GM21360 (cell line): ENCODE measurements around the gene FBXL15.
A peak's percentile ranks its signal among the peaks of the same experiment; 100 is the strongest.

ENCODE experiments used
- ATAC-seq: cut with Tn5 transposase; IDR thresholded peaks from one replicate; pipeline ENCODE4 v1.9.1; 2021; ENCODE audit warnings: mild to moderate bottlenecking, moderate library complexity; ENCODE audit not compliant: unreplicated experiment

Gene FBXL15

DNA sequence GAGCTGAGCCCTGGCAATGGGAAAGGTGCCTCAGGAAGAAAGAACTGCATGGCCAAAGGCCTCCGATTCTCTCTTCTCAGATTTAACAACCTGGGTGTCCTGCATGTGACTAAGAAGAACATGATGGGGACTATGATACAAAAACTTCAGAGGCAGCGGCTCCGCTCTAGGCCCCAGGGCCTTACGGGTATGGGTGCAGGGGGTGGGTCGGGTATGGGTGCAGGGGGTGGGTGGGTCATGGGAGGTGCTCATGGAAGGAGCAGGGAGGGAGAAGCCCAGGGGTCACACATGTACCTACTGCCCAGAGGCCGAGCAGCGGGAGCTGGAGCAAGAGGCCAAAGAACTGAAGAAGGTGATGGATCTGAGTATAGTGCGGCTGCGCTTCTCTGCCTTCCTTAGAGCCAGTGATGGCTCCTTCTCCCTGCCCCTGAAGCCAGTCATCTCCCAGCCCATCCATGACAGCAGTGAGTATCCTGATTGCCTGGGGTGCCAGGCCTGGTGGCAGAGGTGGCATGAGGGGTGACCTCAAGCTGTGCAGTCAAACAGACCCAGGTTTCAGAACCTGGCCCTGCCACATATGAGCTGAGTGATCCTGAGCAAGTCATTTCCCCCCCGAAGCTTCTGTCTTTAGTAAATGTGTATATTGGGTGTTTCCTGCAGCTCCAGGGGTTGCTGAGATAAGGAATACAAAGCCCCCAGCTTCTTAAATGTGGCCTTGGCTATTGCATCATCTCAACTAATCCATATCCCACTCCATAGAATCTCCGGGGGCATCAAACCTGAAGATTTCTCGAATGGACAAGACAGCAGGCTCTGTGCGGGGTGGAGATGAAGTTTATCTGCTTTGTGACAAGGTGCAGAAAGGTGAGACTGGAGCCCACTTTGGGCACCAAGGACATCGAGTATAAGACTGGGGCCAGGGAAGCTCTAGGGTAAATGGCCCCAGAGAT is 23.1 kb upstream of the FBXL15 start:
- ATAC-seq = no peak

DNA sequence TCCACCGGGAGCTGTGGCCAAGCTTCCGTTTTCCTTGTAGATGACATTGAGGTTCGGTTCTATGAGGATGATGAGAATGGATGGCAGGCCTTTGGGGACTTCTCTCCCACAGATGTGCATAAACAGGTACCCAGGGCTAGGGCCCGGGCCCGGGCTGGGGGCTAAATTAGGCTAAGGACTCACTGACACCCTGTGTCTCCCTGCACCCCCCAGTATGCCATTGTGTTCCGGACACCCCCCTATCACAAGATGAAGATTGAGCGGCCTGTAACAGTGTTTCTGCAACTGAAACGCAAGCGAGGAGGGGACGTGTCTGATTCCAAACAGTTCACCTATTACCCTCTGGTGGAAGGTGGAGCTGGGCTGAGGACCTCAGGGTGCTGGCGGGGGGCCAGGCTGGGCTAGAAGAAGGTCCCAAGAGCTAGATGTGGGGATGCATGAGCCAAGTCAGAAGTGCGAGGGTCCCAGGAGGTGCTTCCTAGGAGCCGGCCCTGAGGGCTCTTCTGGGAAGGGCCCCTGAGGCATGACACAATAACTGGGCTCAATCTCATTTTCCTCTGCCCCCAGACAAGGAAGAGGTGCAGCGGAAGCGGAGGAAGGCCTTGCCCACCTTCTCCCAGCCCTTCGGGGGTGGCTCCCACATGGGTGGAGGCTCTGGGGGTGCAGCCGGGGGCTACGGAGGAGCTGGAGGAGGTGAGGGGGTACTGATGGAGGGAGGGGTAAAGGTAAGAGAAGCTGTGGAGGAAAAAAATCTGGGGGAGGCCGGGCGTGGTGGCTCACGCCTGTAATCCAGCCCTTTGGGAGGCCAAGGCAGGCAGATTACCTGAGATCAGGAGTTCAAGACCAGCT is 22.2 kb upstream of the FBXL15 start:
- no peak for ATAC-seq

DNA sequence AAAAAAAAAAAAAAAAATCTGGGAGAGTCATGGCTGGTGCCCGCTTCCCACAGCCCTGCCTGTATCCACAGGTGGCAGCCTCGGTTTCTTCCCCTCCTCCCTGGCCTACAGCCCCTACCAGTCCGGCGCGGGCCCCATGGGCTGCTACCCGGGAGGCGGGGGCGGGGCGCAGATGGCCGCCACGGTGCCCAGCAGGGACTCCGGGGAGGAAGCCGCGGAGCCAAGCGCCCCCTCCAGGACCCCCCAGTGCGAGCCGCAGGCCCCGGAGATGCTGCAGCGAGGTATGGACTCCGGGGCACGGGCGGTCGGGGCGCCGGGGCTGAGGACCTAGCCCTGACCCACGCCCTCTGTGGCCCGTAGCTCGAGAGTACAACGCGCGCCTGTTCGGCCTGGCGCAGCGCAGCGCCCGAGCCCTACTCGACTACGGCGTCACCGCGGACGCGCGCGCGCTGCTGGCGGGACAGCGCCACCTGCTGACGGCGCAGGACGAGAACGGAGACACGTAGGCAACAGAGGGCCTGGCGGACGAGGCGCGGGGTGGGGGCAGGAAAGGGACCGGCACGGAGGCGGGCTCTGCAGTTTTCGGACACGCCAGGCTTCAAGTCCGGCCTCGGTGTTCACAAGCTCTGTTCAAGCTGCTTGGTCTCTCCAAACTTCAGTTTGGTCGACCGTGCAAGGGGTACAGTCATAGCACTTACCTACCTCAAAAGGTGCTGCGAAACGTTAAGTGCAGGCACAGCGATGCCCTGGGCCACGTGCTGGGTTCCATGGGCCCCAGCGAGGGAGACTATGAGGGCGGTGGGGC is 21.2 kb upstream of the FBXL15 start:
- ATAC-seq = peak; percentile 33

DNA sequence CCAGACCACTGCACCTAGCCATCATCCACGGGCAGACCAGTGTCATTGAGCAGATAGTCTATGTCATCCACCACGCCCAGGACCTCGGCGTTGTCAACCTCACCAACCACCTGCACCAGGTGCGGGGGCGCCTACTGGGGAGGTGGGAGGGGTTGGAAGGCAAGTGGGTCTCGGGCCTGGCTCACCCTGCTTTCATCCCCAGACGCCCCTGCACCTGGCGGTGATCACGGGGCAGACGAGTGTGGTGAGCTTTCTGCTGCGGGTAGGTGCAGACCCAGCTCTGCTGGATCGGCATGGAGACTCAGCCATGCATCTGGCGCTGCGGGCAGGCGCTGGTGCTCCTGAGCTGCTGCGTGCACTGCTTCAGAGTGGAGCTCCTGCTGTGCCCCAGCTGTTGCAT is 20.6 kb upstream of the FBXL15 start:
- no peak for ATAC-seq

DNA sequence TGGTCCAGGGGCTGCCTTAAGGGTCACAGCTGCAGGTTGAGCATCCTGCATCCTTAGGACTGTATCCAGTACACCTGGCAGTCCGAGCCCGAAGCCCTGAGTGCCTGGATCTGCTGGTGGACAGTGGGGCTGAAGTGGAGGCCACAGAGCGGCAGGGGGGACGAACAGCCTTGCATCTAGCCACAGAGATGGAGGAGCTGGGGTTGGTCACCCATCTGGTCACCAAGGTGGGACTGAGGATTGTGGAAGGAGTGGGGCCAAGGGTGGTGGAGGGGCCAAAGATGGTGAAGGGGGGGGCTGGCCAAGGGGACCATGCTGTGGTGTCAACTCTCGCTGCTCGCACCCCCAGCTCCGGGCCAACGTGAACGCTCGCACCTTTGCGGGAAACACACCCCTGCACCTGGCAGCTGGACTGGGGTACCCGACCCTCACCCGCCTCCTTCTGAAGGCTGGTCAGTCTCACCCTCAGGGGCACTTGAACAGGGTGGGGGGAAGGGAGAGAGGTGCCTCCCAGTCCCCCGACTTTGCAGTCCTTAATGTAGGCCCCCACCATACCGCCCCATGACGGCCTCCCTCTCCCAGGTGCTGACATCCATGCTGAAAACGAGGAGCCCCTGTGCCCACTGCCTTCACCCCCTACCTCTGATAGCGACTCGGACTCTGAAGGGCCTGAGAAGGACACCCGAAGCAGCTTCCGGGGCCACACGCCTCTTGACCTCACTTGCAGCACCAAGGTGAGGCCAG is 19.9 kb upstream of the FBXL15 start:
- no peak for ATAC-seq

GRCh38 chr10:102401342-102401654 is 19.3 kb upstream of the FBXL15 start:
- no peak for ATAC-seq

- ATAC-seq = no peak
Measured at GRCh38 chr10:102401735-102402511, 18.7 kb upstream of the FBXL15 start.

DNA sequence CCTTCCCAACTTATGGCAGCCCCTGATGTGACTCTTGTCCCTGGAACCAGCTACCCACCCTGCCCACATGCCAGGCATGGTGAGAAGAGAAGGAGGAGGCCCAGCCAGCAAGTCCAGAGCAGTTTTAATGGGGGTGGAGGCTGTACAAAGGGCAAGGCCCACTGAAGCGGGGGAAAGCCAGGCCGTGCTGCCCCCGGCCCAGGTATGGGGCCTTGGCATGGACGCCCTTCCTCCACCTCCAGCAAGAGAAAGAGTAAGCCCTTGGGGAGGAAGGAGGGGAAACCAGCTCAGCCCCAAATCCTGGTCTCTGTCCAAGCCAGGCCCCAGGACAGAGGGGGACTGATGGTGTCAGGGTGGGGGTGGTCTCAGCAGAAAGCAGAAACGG is 18.1 kb upstream of the FBXL15 start:
- no peak for ATAC-seq

DNA sequence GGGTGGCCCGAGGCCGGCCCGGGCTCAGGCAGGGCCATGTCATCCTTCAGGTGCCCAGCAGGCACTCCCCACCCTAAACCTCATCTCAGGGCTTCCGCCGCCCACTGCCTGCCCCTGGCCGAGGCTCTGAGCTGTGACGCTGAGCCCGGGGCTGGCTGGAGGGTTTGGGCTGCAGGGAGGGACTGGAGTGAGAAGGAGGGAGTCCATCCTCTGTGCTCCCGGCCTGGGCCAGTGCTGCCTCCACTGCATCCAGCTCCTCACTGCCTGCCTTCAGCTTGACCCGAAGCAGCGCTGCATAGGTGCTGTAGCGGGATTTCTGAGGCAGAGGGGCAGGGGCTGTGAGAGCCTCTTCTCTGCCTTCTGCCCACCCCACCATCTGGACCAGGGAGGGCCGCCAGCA is 17.5 kb upstream of the FBXL15 start:
- ATAC-seq = no peak

DNA sequence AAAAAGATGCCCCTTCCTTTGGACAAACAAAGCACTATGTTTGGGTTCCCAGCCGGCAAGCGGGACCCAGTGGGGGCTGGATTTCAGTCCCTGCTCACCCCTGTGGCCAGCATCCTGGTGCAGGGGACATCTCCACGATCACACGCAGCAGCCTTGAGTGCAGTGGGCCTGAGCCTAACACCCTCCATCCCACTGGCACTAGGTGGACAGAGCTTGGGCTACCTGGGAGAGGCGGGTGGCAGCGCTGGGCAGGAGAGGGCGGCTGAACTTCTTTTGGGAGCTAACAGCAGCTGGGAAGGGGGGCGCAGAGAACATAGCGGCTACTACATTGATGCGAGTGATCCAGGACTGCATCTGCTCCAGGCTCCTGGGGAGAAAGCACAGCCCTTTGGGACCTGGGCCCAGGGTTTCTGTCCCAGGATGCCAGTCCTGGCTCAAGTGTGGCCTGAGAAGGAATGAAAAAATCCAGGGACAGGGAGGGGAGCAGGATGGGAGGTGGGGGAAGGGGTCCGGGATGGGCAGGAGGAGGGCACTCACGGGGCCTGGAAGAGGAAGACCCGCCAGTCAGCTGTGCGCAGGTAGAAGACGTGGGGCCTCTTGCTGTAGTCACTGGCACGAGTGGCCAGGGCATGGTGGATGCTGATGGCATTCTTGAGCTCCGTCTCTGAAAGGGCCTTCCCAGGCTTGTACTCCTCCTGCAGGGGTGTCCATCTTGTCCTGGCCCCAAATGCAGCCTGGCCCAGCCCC is 16.1 kb upstream of the FBXL15 start:
- ATAC-seq = no peak

DNA sequence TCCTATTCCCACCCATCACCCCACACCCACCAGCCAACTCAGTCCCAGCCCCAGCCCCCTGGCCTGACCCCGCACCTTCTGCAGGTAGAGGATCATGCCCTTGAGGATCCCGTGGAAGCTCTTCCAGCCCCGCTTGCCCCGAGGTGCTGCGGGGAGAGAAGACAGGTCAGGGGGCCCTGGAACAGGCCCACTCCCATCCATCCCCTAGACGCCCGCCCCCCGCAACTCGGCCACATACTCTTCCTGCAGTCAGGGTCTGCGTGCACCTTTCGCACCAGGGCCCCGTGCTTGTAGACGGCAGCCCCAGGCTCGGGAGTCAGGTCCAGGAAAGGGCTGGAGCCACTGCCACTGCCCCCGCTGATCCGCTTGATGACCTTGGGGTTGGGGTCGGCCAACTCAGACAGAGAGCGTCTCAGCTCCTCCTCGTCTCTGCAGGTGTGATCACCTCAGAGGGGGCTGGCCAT is 15.5 kb upstream of the FBXL15 start:
- ATAC-seq = no peak

DNA sequence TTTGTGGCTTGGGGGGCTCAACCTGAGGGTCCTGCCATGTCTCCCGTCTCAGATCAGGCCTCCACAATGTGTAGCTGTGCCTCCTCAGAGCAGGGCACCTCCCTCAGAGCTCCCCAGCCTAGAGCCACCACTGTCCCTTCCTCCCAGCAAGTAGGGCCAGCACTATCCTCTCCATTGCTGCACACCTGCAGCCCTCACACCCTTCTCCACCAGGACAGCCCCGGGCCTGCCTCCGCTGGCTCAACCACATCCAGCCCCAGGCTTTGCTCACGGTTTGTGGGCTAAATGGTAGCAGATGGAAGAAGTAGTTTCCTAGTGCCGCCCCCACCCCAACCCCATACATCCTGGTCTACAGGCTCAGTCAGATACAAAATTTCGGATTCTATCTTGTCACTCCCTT is 15.0 kb upstream of the FBXL15 start:
- ATAC-seq = no peak

- ATAC-seq = no peak
Measured at GRCh38 chr10:102406815-102407214, 13.8 kb upstream of the FBXL15 start.

- no peak for ATAC-seq
Measured at GRCh38 chr10:102407425-102408130, 13.1 kb upstream of the FBXL15 start.

DNA sequence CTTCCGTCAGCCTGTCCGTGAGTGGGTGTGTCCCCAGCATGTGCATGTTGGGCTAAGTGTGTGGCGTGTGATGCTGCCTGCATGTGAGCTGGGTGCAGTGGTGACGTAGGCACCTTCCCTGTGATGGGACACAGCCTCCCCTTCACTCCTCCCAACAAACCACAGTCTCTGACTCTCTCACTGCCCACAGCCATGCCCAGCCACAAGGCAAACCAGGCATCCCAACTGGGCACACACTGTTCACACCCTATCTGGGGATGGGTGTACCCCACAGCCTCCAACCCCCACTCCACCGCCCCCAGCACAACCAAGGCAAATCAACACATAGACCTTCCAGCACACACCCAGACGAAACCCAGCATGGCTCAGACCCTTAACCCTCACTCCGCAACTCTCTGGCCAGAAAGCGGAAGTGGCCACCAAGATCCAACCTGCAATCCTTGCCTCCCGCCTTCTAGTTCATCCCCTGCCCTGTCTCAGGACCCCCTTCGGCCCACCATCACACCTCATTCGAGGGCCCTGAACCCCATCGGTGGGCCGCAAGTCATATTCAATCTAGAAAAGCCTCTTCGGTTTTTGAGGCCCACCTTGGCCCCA is 12.4 kb upstream of the FBXL15 start:
- ATAC-seq = no peak

GRCh38 chr10:102408728-102409603 is 11.7 kb upstream of the FBXL15 start:
- ATAC-seq = no peak
